ENCODE results near the gene SCD. TPM values are rescaled to one million over a fixed set of nuclear protein-coding genes. Genes with fewer than 3 reads are reported as not detected.
"Not testable (repeated sequence)": the region's sequence is repeated elsewhere in the genome, so short reads cannot be mapped to it uniquely, and the experiment has no call there.

SCD gene
- total and polyA plus RNA-seq, 2 experiments from 2014 or later: 19.5 TPM

- H3K27ac ChIP-seq; DNase-seq; H3K9ac ChIP-seq; H3K4me3 ChIP-seq; H3K9me3 ChIP-seq (ENCODE audit: low read depth); H3K27me3 ChIP-seq (replicated peaks; ENCODE audit: insufficient read depth); H4K20me1 ChIP-seq (ENCODE audit: insufficient read depth); H3K4me2 ChIP-seq (ENCODE audit: unreplicated experiment); in situ Hi-C loops (cut with MboI); H2AFZ ChIP-seq; H3K79me2 ChIP-seq (ENCODE audit: insufficient read depth); H3K36me3 ChIP-seq (ENCODE audit: low read depth); H3K9me2 ChIP-seq (ENCODE audit: insufficient read depth): not testable (repeated sequence)
- Histone ChIP-seq H3K4me1 (ENCODE audit: insufficient read depth) (peaks cover 23% of the 10 kb centered on the region), H3F3A (ENCODE audit: insufficient read depth) (peaks cover 29% of the 10 kb centered on the region)
- WGBS, 2 experiments (ENCODE audit: low coverage in 1 of 2, low lambda C conversion rate in 2 of 2, missing lambda C conversion rate in 2 of 2): 94 to 97% methylated on average over 6 of the region's 6 CpGs
Measured at GRCh38 chr10:100376656-100377055, 29.6 kb downstream of the SCD start.

- no peak for DNase-seq
- in situ Hi-C loops (cut with MboI): no loop called here
- Histone ChIP-seq H3K36me3 (ENCODE audit: low read depth) (no peaks in the 10 kb centered on the region), H3K4me3 (no peak overlapping the region), H3K4me2 (ENCODE audit: unreplicated experiment) (no peak overlapping the region), H3K9ac (no peak overlapping the region), H3F3A (ENCODE audit: insufficient read depth) (peaks cover 17% of the 10 kb centered on the region), H3K4me1 (ENCODE audit: insufficient read depth) (peaks cover 13% of the 10 kb centered on the region), H3K9me3 (ENCODE audit: low read depth) (no peaks in the 10 kb centered on the region), H3K27me3 (replicated peaks; ENCODE audit: insufficient read depth) (no peaks in the 10 kb centered on the region), H3K79me2 (ENCODE audit: insufficient read depth) (0 out of 2 replicates have a peak, but pooled peaks cover 4% of the 10 kb centered on the region), H2AFZ (no peak overlapping the region), H3K9me2 (ENCODE audit: insufficient read depth) (no peaks in the 10 kb centered on the region), H3K27ac (no peak overlapping the region), H4K20me1 (ENCODE audit: insufficient read depth) (no peaks in the 10 kb centered on the region)
- WGBS, 2 experiments (ENCODE audit: low coverage in 1 of 2, low lambda C conversion rate in 2 of 2, missing lambda C conversion rate in 2 of 2): 81 to 92% methylated on average over 5 of the region's 5 CpGs
- no peak for TF ChIP-seq EZH2phosphoT487 (IDR thresholded peaks at IDR 0.05; ENCODE audit: insufficient read depth, low read depth)
- no peak for TF ChIP-seq EZH2 (IDR thresholded peaks at IDR 0.05; ENCODE audit: insufficient read depth, poor library complexity, severe bottlenecking)
Measured at GRCh38 chr10:100377830-100378229, 30.8 kb downstream of the SCD start.

GRCh38 chr10:100380400-100380799, 33.4 kb downstream of the SCD start:
- no peaks in the 10 kb centered on the region for H3K36me3 ChIP-seq (ENCODE audit: low read depth)
- 96 to 99% methylated on average over 3 of the region's 3 CpGs for WGBS, 2 experiments (ENCODE audit: low coverage in 1 of 2, low lambda C conversion rate in 2 of 2, missing lambda C conversion rate in 2 of 2)
- no peaks in the 10 kb centered on the region for H3K9me3 ChIP-seq (ENCODE audit: low read depth)
- H3K79me2 ChIP-seq (ENCODE audit: insufficient read depth): no peaks in the 10 kb centered on the region
- no peaks in the 10 kb centered on the region for H3K4me1 ChIP-seq (ENCODE audit: insufficient read depth)
- no peaks in the 10 kb centered on the region for H3K27me3 ChIP-seq (replicated peaks; ENCODE audit: insufficient read depth)
- no peak overlapping the region for H3K4me3 ChIP-seq
- no peaks in the 10 kb centered on the region for H3F3A ChIP-seq (ENCODE audit: insufficient read depth)
- in situ Hi-C loops (cut with MboI): no loop called here
- DNase-seq: no peak
- H3K9ac ChIP-seq: no peak overlapping the region
- no peak overlapping the region for H3K4me2 ChIP-seq (ENCODE audit: unreplicated experiment)
- H2AFZ ChIP-seq: no peak overlapping the region
- TF ChIP-seq EZH2phosphoT487 (IDR thresholded peaks at IDR 0.05; ENCODE audit: insufficient read depth, low read depth): no peak
- TF ChIP-seq EZH2 (IDR thresholded peaks at IDR 0.05; ENCODE audit: insufficient read depth, poor library complexity, severe bottlenecking): no peak
- no peaks in the 10 kb centered on the region for H3K9me2 ChIP-seq (ENCODE audit: insufficient read depth)
- no peak overlapping the region for H3K27ac ChIP-seq
- H4K20me1 ChIP-seq (ENCODE audit: insufficient read depth): no peaks in the 10 kb centered on the region

GRCh38 chr10:100382553-100382952, 35.5 kb downstream of the SCD start:
- in situ Hi-C loops (cut with MboI): no loop called here
- WGBS, 2 experiments (ENCODE audit: low coverage in 1 of 2, low lambda C conversion rate in 2 of 2, missing lambda C conversion rate in 2 of 2): 98% methylated on average over 12 to 13 of the region's 13 CpGs
- no peak for DNase-seq
- no peak overlapping the region for H3K27ac ChIP-seq
- no peaks in the 10 kb centered on the region for H3F3A ChIP-seq (ENCODE audit: insufficient read depth)
- no peak overlapping the region for H3K4me2 ChIP-seq (ENCODE audit: unreplicated experiment)
- H4K20me1 ChIP-seq (ENCODE audit: insufficient read depth): no peaks in the 10 kb centered on the region
- H3K27me3 ChIP-seq (replicated peaks; ENCODE audit: insufficient read depth): no peaks in the 10 kb centered on the region
- H3K36me3 ChIP-seq (ENCODE audit: low read depth): no peaks in the 10 kb centered on the region
- no peaks in the 10 kb centered on the region for H3K9me2 ChIP-seq (ENCODE audit: insufficient read depth)
- no peak overlapping the region for H3K4me3 ChIP-seq
- no peaks in the 10 kb centered on the region for H3K79me2 ChIP-seq (ENCODE audit: insufficient read depth)
- H3K9me3 ChIP-seq (ENCODE audit: low read depth): no peaks in the 10 kb centered on the region
- H2AFZ ChIP-seq: no peak overlapping the region
- TF ChIP-seq EZH2phosphoT487 (IDR thresholded peaks at IDR 0.05; ENCODE audit: insufficient read depth, low read depth): no peak
- no peak for TF ChIP-seq EZH2 (IDR thresholded peaks at IDR 0.05; ENCODE audit: insufficient read depth, poor library complexity, severe bottlenecking)
- no peak overlapping the region for H3K9ac ChIP-seq
- no peaks in the 10 kb centered on the region for H3K4me1 ChIP-seq (ENCODE audit: insufficient read depth)

- Histone ChIP-seq H3F3A (ENCODE audit: insufficient read depth) (no peaks in the 10 kb centered on the region), H3K27ac (no peak overlapping the region), H3K9ac (no peak overlapping the region), H3K36me3 (ENCODE audit: low read depth) (no peaks in the 10 kb centered on the region), H3K4me1 (ENCODE audit: insufficient read depth) (no peaks in the 10 kb centered on the region), H3K9me2 (ENCODE audit: insufficient read depth) (no peaks in the 10 kb centered on the region), H3K4me2 (ENCODE audit: unreplicated experiment) (no peak overlapping the region), H3K79me2 (ENCODE audit: insufficient read depth) (no peaks in the 10 kb centered on the region), H3K4me3 (no peak overlapping the region), H4K20me1 (ENCODE audit: insufficient read depth) (no peaks in the 10 kb centered on the region), H2AFZ (no peak overlapping the region), H3K9me3 (ENCODE audit: low read depth) (no peaks in the 10 kb centered on the region), H3K27me3 (replicated peaks; ENCODE audit: insufficient read depth) (no peaks in the 10 kb centered on the region)
- in situ Hi-C loops (cut with MboI): no loop called here
- WGBS, 2 experiments (ENCODE audit: low coverage in 1 of 2, low lambda C conversion rate in 2 of 2, missing lambda C conversion rate in 2 of 2): 75 to 77% methylated on average over 2 of the region's 2 CpGs
- no peak for TF ChIP-seq EZH2 (IDR thresholded peaks at IDR 0.05; ENCODE audit: insufficient read depth, poor library complexity, severe bottlenecking)
- no peak for TF ChIP-seq EZH2phosphoT487 (IDR thresholded peaks at IDR 0.05; ENCODE audit: insufficient read depth, low read depth)
- DNase-seq: no peak
Measured at GRCh38 chr10:100383251-100383650, 36.2 kb downstream of the SCD start.
